Ramos (cell line): ENCODE measurements around the gene TPRN.

Experiments
- in situ Hi-C: fragments of 300-500 bp; cut with MboI; formaldehyde crosslinking; loops from one replicate; pipeline ENCODE4 v1.14.3; 2022; ENCODE audit warnings: low sequenced_read_pairs; ENCODE audit not compliant: unreplicated experiment

Gene TPRN

DNA sequence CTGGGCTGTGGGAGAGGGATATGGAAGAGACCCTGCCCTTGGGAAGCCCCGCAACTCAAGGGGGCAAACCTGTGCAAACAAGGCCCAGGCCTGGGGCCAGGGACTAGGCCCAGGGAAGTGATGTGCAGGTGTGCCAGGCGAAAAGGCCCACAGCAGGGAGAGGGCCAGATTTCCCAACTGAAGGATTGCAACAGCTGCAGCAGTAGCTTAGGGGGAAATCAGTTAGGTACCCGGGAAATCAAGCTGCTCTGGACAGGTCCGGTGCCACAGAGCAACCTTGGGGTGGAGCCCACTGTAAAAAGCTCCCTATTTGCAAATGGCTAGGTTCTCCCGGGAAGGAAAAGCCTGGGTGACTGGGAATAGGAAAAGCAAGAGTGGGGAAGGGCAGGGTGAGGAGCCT is 51.2 kb downstream of the TPRN start:
- in situ Hi-C loops: no loop called here

DNA sequence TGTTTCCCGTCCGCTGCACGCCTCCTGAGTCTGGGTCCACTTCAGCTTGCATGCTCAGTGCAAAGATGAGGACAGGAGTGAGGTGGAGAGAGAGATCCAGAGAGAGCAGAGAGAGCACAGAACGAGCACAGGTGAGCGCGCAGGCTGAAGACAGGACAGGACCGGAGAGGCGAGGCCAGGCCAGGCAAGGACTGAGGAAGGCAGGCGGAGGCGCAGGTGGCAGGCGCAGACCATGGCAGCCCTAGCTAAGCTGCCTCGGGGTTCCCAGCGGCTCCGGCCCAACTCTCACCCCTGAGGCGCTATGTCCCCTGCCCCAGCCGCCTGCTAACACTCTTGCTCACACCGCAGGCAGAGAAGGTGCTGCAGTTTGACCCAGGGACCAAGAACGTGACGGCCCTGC is 51.9 kb downstream of the TPRN start:
- in situ Hi-C loops: no loop called here

DNA sequence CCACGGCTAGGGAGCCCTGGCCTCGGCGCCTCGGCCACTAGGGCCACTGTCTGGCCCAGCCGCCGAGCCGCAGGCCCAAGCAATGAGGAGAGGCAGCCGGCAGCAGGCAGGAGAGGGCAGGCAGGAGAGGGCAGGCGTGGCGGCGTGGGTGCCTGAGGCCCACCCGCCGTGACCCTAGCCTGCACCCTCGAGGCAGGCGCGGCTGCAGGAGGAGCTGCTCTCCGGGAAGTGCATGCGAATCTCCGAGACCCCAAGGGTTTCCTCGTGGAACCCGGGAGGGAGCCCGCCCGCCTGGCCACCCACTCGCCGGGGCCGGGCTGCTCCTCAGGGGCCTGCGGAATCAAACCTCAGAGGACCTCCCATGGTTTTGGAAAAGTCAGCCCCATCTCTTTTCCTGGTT is 52.3 kb downstream of the TPRN start:
- in situ Hi-C loops: no loop called here

DNA sequence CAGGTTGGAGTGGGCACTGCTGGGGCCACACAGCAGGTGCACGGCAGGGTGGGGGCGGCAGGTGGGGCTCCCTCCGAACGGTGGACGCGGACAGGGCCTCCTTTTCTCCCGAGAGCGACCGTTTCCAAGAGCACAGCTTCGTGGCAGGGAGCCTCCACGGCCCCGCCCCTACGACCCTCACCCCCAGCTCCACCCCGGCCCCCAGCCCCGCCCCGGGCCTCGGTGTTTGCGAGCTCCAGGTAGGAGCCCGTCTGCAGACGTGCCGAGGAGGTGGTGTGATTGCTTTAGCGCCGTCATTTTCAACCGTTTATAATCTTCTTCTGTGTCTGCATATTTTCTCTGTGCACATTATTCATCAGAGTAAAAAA is 52.8 kb downstream of the TPRN start:
- in situ Hi-C loops: no loop called here

DNA sequence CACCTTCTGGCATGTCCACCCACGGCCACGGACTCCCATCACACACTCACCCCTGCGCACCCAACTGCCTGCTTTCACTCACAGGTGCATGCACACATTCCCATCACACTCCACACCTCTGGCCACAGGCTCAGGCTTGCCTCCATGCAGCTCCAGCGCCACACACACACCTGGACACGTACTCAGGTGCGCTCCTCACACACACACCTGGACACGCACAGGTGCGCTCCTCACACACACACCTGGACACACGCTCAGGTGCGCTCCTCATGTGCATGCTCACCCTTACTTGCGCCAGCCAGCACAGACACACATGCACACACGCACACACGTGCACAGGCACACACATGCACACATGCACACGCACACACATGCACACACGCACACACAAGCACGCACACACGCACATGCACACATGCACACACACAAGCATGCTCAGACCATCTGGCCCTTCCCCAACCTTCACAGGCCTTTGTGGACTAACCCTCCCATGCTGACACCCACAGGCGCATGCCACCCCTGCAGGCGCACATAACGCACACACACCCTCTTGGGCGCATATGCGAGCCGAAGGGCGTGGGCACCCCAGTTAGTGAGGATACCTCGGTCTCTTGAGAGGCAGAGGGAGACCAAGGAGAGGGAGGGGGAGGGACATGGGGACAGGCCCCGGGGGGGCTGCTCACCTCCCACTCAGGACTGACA is 53.3 kb downstream of the TPRN start:
- in situ Hi-C loops: no loop called here

DNA sequence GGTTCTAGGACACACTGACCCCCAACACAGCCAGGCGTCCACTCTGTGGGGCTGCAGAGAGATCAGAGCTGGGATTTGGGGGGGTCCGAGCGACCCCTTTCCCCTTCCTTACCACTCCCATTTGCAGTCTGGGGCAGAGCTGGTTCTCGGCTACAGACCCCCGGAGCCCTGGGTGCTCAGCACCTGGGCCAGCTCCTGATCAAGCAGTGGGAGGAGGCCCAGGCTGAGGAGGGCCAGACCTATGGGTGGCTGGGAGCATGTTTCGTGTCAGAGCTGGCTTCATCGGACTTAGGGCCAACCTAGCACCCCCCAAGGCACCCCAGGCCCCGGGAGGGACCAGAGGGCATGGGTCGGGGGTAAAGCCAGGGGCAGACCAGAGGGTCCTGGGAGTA is 54.0 kb downstream of the TPRN start:
- in situ Hi-C loops: no loop called here

DNA sequence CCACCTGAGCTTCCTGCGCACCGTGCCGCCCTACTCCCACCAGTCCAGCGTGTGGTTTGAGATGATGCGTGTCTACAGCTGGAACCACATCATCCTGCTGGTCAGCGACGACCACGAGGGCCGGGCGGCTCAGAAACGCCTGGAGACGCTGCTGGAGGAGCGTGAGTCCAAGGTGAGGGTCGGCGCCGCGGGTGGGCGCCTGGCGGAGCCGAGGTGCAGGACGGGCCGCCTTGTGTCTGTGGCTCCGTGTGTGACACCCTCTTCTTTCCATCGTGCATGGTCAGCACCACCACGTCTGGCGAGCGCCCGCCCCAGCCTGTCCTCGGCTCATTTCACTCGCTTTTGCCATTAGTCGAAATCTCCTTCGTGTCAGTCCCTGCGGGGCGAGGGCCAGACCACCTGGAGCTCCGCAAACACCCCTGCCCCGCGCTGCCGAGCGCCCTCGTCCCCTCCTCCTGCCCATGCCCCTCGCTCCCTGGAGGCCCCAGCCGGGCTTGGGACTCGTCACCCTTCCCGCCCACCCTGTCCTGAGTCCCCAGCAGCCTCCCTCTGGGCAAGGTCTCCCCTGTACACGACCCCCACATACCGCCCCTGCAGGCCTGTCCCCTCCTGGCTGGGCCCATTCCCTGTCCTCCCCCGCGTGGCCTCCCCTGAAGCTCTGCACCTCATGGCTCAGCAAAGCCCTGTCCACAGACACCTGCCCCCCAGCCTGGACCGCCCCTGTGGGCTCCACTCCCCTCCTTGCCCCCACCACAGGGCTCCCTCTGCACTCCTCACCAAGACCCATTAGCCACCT is 54.6 kb downstream of the TPRN start:
- in situ Hi-C loops: no loop called here

DNA sequence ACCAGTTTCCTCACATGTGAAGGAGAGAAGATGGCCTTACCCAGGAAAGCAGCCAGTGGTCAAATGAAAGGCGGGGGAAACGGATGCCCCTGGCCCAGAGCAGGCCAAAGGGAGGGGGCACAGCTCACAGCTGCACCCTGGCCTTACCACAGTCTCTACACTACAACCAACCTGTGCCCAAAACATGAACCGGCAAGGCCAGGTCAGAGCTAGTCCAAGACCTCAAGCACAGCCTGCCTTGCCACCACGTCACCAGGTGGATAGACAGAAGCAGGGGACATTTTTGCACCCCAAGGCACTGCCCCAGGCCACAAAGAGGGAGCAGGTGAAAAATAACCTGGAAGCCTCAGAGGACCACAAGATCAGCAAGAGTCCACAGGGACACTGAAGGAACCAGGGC is 57.1 kb downstream of the TPRN start:
- in situ Hi-C loops: no loop called here

DNA sequence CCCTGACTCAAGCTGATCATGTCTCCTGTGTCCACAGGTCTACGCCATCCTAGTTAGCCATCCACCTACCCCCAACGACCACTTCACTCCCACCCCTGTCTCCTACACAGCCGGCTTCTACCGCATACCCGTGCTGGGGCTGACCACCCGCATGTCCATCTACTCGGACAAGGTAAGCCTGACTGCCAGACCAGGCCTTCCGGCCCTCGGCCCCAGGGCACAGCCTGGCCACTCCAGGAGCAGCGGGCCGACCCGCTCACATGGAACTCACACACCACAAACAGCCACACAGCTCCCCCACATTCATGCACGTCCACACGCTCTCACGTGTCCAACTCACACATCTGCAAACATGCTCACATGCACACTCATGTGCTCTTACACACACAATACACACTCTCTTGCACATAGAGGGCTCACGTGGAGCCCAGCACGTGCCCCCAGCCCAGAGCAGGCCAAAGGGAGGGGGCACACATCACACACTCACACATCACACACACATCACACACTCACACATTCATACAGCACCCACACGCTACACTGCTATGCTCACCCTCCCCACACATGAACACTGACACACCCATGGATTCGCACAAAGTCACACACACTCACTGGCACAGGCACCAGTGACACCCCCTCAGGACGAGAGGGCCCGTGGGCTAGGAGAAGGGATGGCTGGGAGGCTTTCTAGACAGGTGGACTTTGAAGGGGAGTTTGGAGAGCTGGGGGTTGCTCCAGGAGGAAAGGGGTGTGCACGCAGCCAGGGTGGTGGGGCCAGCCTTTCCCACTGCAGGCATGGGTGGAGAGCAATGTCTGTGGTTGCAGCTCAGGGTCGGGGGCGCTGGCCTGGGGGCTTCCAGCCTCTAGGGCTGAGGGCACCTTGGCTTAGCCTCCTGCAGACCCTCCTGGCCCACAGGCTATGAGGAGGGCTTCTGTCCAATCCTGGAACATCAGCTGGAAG is 58.3 kb downstream of the TPRN start:
- in situ Hi-C loops: no loop called here
